GM20000 (cell line): Measurements from ENCODE around the gene DENND1A.

Source experiments
- DNase-seq: peaks from one replicate; pipeline ENCODE4 v3.0.0; 2012; ENCODE audit warnings: low spot score
- CTCF ChIP-seq: IDR thresholded peaks from 2 replicates; pipeline ENCODE4 v1.5.1; 2012; ENCODE audit warnings: mild to moderate bottlenecking, control low read depth; ENCODE audit errors: extremely low read depth, missing control alignments

Gene DENND1A

GRCh38 chr9:123784518-123784917, 145.4 kb downstream of the DENND1A start:
- DNase-seq, result no peak
- TF ChIP-seq CTCF, result no peak

- no peak for DNase-seq
- TF ChIP-seq CTCF, result no peak
These were observed 151.6 kb downstream of the DENND1A start for GRCh38 chr9:123778232-123778902.

- no peak for DNase-seq
- no peak for TF ChIP-seq CTCF
These were observed 153.0 kb downstream of the DENND1A start for GRCh38 chr9:123776708-123777537.

- DNase-seq, result no peak
- TF ChIP-seq CTCF, result no peak
These were observed 154.3 kb downstream of the DENND1A start for GRCh38 chr9:123775289-123776284.

- TF ChIP-seq CTCF, result no peak
- no peak for DNase-seq
These were observed 156.1 kb downstream of the DENND1A start for GRCh38 chr9:123773783-123774182.

- DNase-seq, result no peak
- TF ChIP-seq CTCF, result no peak
These were observed 157.0 kb downstream of the DENND1A start for GRCh38 chr9:123772967-123773366.
